ENCODE data around the gene LRRC28. TPM values are rescaled to one million over a fixed set of nuclear protein-coding genes. Genes with fewer than 3 reads are reported as not detected.

The LRRC28 gene
- total RNA-seq, 1 experiment from 2014 or later, result 21.4 TPM

DNA sequence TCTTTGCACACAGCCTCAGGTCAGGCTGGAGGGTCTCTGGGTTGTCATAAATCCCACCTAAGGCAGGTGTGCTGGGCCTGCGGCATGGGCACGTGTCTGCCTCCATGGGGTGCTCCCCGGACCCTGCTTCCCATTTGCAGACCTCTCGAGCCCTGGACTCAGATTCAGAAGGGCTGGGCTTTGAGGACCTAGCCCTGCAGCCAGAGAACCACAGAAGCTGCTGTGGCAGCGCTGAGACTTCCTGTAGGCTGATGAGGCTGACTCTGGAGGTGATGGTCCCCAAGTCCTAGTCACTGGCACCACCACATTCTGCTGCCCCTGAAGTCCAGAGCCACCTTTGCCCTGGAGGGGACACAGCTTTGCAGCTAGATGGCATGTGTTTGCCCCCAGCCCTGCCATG is 156.4 kb downstream of the LRRC28 start:
- BruUV-seq (replicated peaks), result no TSS peak
- Histone ChIP-seq H3K4me2 (ENCODE audit: low read length) (no peak overlapping the region), H3K27ac (ENCODE audit: low read depth, low read length) (no peak overlapping the region), H2AFZ (ENCODE audit: low read depth, low read length, poor library complexity, severe bottlenecking) (no peak overlapping the region), H3K27me3 (ENCODE audit: insufficient read depth, low read length) (no peaks in the 10 kb centered on the region), H3K36me3 (ENCODE audit: control insufficient read depth in 1 of 2, insufficient read depth in 2 of 2, low read length in 2 of 2) (no peaks in the 10 kb centered on the region), H3K9me2 (ENCODE audit: insufficient read depth) (no peaks in the 10 kb centered on the region), H3K9ac (ENCODE audit: low read length) (no peak overlapping the region), H3K4me1 (ENCODE audit: control insufficient read depth in 1 of 2, insufficient read depth in 2 of 2, low read length in 2 of 2) (peaks cover 0 to 17% of the 10 kb centered on the region in 2 experiments; a peak in 1 of 4 replicates), H3K79me2 (ENCODE audit: insufficient read depth, low read length) (no peaks in the 10 kb centered on the region), H3K4me3 (replicated peaks in 1 of 2; ENCODE audit: low read depth in 1 of 2, low read length in 2 of 2) (no peak overlapping the region), H3K9me3 (ENCODE audit: control insufficient read depth in 1 of 2, insufficient read depth in 1 of 2, low read depth in 1 of 2, low read length in 2 of 2) (no peaks in the 10 kb centered on the region), H4K20me1 (ENCODE audit: insufficient read depth) (no peaks in the 10 kb centered on the region)
- TF ChIP-seq YY1 (IDR thresholded peaks at IDR 0.05; ENCODE audit: extremely low read depth, insufficient replicate concordance, low read depth, low read length) (no peak), FOSL1 (IDR thresholded peaks at IDR 0.05; ENCODE audit: low read depth) (no peak), ZNF274 (IDR thresholded peaks at IDR 0.05; ENCODE audit: low read depth, low read length) (no peak), EZH2 (IDR thresholded peaks at IDR 0.05) (no peak), EZH2phosphoT487 (IDR thresholded peaks at IDR 0.05; ENCODE audit: borderline replicate concordance) (no peak), ZFX (IDR thresholded peaks at IDR 0.05) (no peak), EGR1 (IDR thresholded peaks at IDR 0.05; ENCODE audit: low read depth) (no peak), JUND (IDR thresholded peaks at IDR 0.05) (no peak), SRF (IDR thresholded peaks at IDR 0.05; ENCODE audit: low read depth) (no peak), SP1 (IDR thresholded peaks at IDR 0.05; ENCODE audit: low read depth) (no peak), CEBPB (IDR thresholded peaks at IDR 0.05; ENCODE audit: low read depth) (no peak), ELF1 (IDR thresholded peaks at IDR 0.05; ENCODE audit: borderline replicate concordance, low read depth) (no peak), POLR2AphosphoS5 (IDR thresholded peaks at IDR 0.05; ENCODE audit: low read depth, low read length) (no peak), SIN3A (IDR thresholded peaks at IDR 0.05; ENCODE audit: low read depth) (no peak), CTCF (IDR thresholded peaks at IDR 0.05 in 2 of 3, conservative IDR thresholded peaks at IDR 0.05 in 1 of 3; ENCODE audit: borderline replicate concordance in 1 of 3, insufficient read depth in 1 of 3, low read depth in 2 of 3, low read length in 2 of 3) (no peak), CBX3 (IDR thresholded peaks at IDR 0.05; ENCODE audit: low read depth) (no peak), POLR2A (IDR thresholded peaks at IDR 0.05; ENCODE audit: borderline replicate concordance, extremely low read depth, insufficient read depth, insufficient read length) (no peak)
- TF ChIP-seq, protein P1, sequence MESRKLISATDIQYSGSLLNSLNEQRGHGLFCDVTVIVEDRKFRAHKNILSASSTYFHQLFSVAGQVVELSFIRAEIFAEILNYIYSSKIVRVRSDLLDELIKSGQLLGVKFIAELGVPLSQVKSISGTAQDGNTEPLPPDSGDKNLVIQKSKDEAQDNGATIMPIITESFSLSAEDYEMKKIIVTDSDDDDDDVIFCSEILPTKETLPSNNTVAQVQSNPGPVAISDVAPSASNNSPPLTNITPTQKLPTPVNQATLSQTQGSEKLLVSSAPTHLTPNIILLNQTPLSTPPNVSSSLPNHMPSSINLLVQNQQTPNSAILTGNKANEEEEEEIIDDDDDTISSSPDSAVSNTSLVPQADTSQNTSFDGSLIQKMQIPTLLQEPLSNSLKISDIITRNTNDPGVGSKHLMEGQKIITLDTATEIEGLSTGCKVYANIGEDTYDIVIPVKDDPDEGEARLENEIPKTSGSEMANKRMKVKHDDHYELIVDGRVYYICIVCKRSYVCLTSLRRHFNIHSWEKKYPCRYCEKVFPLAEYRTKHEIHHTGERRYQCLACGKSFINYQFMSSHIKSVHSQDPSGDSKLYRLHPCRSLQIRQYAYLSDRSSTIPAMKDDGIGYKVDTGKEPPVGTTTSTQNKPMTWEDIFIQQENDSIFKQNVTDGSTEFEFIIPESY (IDR thresholded peaks at IDR 0.05; ENCODE audit: extremely low read depth, insufficient replicate concordance, low read length), result no peak
- TF ChIP-seq, protein P2, sequence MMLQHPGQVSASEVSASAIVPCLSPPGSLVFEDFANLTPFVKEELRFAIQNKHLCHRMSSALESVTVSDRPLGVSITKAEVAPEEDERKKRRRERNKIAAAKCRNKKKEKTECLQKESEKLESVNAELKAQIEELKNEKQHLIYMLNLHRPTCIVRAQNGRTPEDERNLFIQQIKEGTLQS (IDR thresholded peaks at IDR 0.05), result no peak
- TF ChIP-seq, protein P3, sequence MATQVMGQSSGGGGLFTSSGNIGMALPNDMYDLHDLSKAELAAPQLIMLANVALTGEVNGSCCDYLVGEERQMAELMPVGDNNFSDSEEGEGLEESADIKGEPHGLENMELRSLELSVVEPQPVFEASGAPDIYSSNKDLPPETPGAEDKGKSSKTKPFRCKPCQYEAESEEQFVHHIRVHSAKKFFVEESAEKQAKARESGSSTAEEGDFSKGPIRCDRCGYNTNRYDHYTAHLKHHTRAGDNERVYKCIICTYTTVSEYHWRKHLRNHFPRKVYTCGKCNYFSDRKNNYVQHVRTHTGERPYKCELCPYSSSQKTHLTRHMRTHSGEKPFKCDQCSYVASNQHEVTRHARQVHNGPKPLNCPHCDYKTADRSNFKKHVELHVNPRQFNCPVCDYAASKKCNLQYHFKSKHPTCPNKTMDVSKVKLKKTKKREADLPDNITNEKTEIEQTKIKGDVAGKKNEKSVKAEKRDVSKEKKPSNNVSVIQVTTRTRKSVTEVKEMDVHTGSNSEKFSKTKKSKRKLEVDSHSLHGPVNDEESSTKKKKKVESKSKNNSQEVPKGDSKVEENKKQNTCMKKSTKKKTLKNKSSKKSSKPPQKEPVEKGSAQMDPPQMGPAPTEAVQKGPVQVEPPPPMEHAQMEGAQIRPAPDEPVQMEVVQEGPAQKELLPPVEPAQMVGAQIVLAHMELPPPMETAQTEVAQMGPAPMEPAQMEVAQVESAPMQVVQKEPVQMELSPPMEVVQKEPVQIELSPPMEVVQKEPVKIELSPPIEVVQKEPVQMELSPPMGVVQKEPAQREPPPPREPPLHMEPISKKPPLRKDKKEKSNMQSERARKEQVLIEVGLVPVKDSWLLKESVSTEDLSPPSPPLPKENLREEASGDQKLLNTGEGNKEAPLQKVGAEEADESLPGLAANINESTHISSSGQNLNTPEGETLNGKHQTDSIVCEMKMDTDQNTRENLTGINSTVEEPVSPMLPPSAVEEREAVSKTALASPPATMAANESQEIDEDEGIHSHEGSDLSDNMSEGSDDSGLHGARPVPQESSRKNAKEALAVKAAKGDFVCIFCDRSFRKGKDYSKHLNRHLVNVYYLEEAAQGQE (IDR thresholded peaks at IDR 0.05; ENCODE audit: low read depth), result no peak
- no peak for DNase-seq (ENCODE audit: low read depth, low spot score)
- CTCF ChIA-PET, result interaction anchor here (2.8 kb wide), 1 partner anchor 297 kb away, joined by 10 read pairs; no protein-coding TSS in a partner anchor
- intact Hi-C loops (cut with micrococcal nuclease), result no loop called here
- POLR2A ChIA-PET, result no interaction called here
- no peak for ATAC-seq
- RAD21 ChIA-PET (ENCODE audit: low non-redundant PET in 1 of 2, low total read pairs in 2 of 2, uncharacterized antibody in 2 of 2, unreplicated experiment in 2 of 2), result interaction anchor here in 1 of 2 experiments (1.9 kb wide), 1 partner anchor 296 kb away, joined by 12 read pairs; no protein-coding TSS in a partner anchor

All from HCT116 (cell line).